ENCODE results near the gene MPC1. TPM values are rescaled to one million over a fixed set of nuclear protein-coding genes. Genes with fewer than 3 reads are reported as not detected.
A peak's percentile ranks its signal among the peaks of the same experiment; 100 is the strongest.
"Not testable (repeated sequence)": the region's sequence is repeated elsewhere in the genome, so short reads cannot be mapped to it uniquely, and the experiment has no call there.

The MPC1 gene
- total RNA-seq, 1 experiment from 2014 or later, result 37.0 TPM

GRCh38 chr6:166408936-166409755 is 26.4 kb upstream of the MPC1 start:
- in situ Hi-C loops (cut with HindIII; ENCODE audit: low sequenced_read_pairs), result no loop called here
- DNase-seq (ENCODE audit: low spot score), result no peak

- in situ Hi-C loops (cut with HindIII; ENCODE audit: low sequenced_read_pairs), result no loop called here
- DNase-seq (ENCODE audit: low spot score), result no peak
Observed at GRCh38 chr6:166406197-166406596, 23.5 kb upstream of the MPC1 start.

GRCh38 chr6:166405386-166405785 is 22.6 kb upstream of the MPC1 start:
- in situ Hi-C loops (cut with HindIII; ENCODE audit: low sequenced_read_pairs), result no loop called here

GRCh38 chr6:166402582-166403277 is 20.0 kb upstream of the MPC1 start:
- no peak for DNase-seq (ENCODE audit: low spot score)
- in situ Hi-C loops (cut with HindIII; ENCODE audit: low sequenced_read_pairs), result no loop called here

More at GRCh38 chr6:166405386-166405785, 22.6 kb upstream of the MPC1 start:
- no peak for DNase-seq (ENCODE audit: low spot score)

- peak; percentile 80 for DNase-seq (ENCODE audit: low spot score)
- in situ Hi-C loops (cut with HindIII; ENCODE audit: low sequenced_read_pairs), result not testable (repeated sequence)
Observed at GRCh38 chr6:166400649-166401250, 18.0 kb upstream of the MPC1 start.

- in situ Hi-C loops (cut with HindIII; ENCODE audit: low sequenced_read_pairs), result no loop called here
- no peak for DNase-seq (ENCODE audit: low spot score)
Observed at GRCh38 chr6:166400181-166400580, 17.4 kb upstream of the MPC1 start.

- in situ Hi-C loops (cut with HindIII; ENCODE audit: low sequenced_read_pairs), result no loop called here
- DNase-seq (ENCODE audit: low spot score), result no peak
Observed at GRCh38 chr6:166398348-166398747, 15.6 kb upstream of the MPC1 start.

GRCh38 chr6:166397849-166398248 is 15.1 kb upstream of the MPC1 start:
- in situ Hi-C loops (cut with HindIII; ENCODE audit: low sequenced_read_pairs), result no loop called here

GRCh38 chr6:166395778-166396177 is 13.0 kb upstream of the MPC1 start:
- in situ Hi-C loops (cut with HindIII; ENCODE audit: low sequenced_read_pairs), result no loop called here
- no peak for DNase-seq (ENCODE audit: low spot score)

More at GRCh38 chr6:166397849-166398248, 15.1 kb upstream of the MPC1 start:
- no peak for DNase-seq (ENCODE audit: low spot score)

GRCh38 chr6:166395351-166395750 is 12.6 kb upstream of the MPC1 start:
- in situ Hi-C loops (cut with HindIII; ENCODE audit: low sequenced_read_pairs), result no loop called here
- no peak for DNase-seq (ENCODE audit: low spot score)

GRCh38 chr6:166394036-166394892 is 11.5 kb upstream of the MPC1 start:
- no peak for DNase-seq (ENCODE audit: low spot score)
- in situ Hi-C loops (cut with HindIII; ENCODE audit: low sequenced_read_pairs), result no loop called here

GRCh38 chr6:166393535-166393823 is 10.7 kb upstream of the MPC1 start:
- DNase-seq (ENCODE audit: low spot score), result no peak
- in situ Hi-C loops (cut with HindIII; ENCODE audit: low sequenced_read_pairs), result no loop called here

GRCh38 chr6:166392755-166393534 is 10.2 kb upstream of the MPC1 start:
- in situ Hi-C loops (cut with HindIII; ENCODE audit: low sequenced_read_pairs); DNase-seq (ENCODE audit: low spot score): not testable (repeated sequence)

- in situ Hi-C loops (cut with HindIII; ENCODE audit: low sequenced_read_pairs), result no loop called here
- no peak for DNase-seq (ENCODE audit: low spot score)
Observed at GRCh38 chr6:166389119-166389518, 6.4 kb upstream of the MPC1 start.

- in situ Hi-C loops (cut with HindIII; ENCODE audit: low sequenced_read_pairs), result no loop called here
- no peak for DNase-seq (ENCODE audit: low spot score)
Observed at GRCh38 chr6:166388290-166389004, 5.7 kb upstream of the MPC1 start.

- DNase-seq (ENCODE audit: low spot score), result no peak
- in situ Hi-C loops (cut with HindIII; ENCODE audit: low sequenced_read_pairs), result no loop called here
Observed at GRCh38 chr6:166387642-166388289, 5.0 kb upstream of the MPC1 start.

GRCh38 chr6:166387098-166387497 is 4.4 kb upstream of the MPC1 start:
- not testable (repeated sequence) for DNase-seq (ENCODE audit: low spot score)

GRCh38 chr6:166386111-166386510 is 3.4 kb upstream of the MPC1 start:
- in situ Hi-C loops (cut with HindIII; ENCODE audit: low sequenced_read_pairs), result no loop called here
- DNase-seq (ENCODE audit: low spot score), result no peak

More at GRCh38 chr6:166387098-166387497, 4.4 kb upstream of the MPC1 start:
- in situ Hi-C loops (cut with HindIII; ENCODE audit: low sequenced_read_pairs), result not testable (repeated sequence)
